Measurements from ENCODE around the gene STK11.
A peak's percentile ranks its signal among the peaks of the same experiment; 100 is the strongest.

Gene STK11

GRCh38 chr19:1266916-1267476, 61.4 kb downstream of the STK11 start:
- Histone ChIP-seq H3K79me2 (ENCODE audit: low read length) (peaks cover 26% of the 10 kb centered on the region), H3K4me2 (ENCODE audit: low read depth, low read length) (peak overlapping the region; percentile 94), H3K9ac (ENCODE audit: low read length) (peak overlapping the region; percentile 53; the same call in 1 of the 2 replicates), H4K20me1 (ENCODE audit: insufficient read depth, low read length) (no peaks in the 10 kb centered on the region), H3F3A (ENCODE audit: insufficient read depth, low read length) (peaks cover 18% of the 10 kb centered on the region), H3K36me3 (replicated peaks; ENCODE audit: insufficient read depth, low read length) (peaks cover 12% of the 10 kb centered on the region), H3K27ac (ENCODE audit: low read length) (no peak overlapping the region), H3K4me1 (ENCODE audit: low read length) (peaks cover 40% of the 10 kb centered on the region), H2AFZ (ENCODE audit: low read length) (peak overlapping the region; percentile 86), H3K9me2 (replicated peaks; ENCODE audit: insufficient read depth, low read length) (no peaks in the 10 kb centered on the region), H3K27me3 (replicated peaks; ENCODE audit: insufficient read depth, low read length) (0 out of 2 replicates have a peak, but pooled peaks cover 4% of the 10 kb centered on the region), H3K4me3 (ENCODE audit: low read length) (peak overlapping the region; percentile 73), H3K9me3 (replicated peaks; ENCODE audit: insufficient read depth, low read length) (no peaks in the 10 kb centered on the region)
- peak; percentile 77 for DNase-seq
- TF ChIP-seq CTCF (IDR thresholded peaks at IDR 0.05; ENCODE audit: low read length) (peak; percentile 97), EZH2 (optimal IDR thresholded peaks at IDR 0.05; ENCODE audit: low read depth, low read length) (no peak), EZH2phosphoT487 (IDR thresholded peaks at IDR 0.05; ENCODE audit: low read length) (no peak)

- no peaks in the 10 kb centered on the region for H4K20me1 ChIP-seq (ENCODE audit: insufficient read depth, low read length)
- peak overlapping the region; percentile 6; the same call in 1 of the 2 replicates for H3K9ac ChIP-seq (ENCODE audit: low read length)
- H3K36me3 ChIP-seq (replicated peaks; ENCODE audit: insufficient read depth, low read length): peaks cover 19% of the 10 kb centered on the region
- H3K27ac ChIP-seq (ENCODE audit: low read length): no peak overlapping the region
- H3K9me3 ChIP-seq (replicated peaks; ENCODE audit: insufficient read depth, low read length): no peaks in the 10 kb centered on the region
- peak overlapping the region; percentile 65; the same call in 1 of the 2 replicates for H2AFZ ChIP-seq (ENCODE audit: low read length)
- peaks cover 25% of the 10 kb centered on the region for H3F3A ChIP-seq (ENCODE audit: insufficient read depth, low read length)
- H3K4me2 ChIP-seq (ENCODE audit: low read depth, low read length): peak overlapping the region; percentile 94
- peak overlapping the region; percentile 73 for H3K4me3 ChIP-seq (ENCODE audit: low read length)
- peaks cover 32% of the 10 kb centered on the region for H3K79me2 ChIP-seq (ENCODE audit: low read length)
- H3K9me2 ChIP-seq (replicated peaks; ENCODE audit: insufficient read depth, low read length): no peaks in the 10 kb centered on the region
- H3K4me1 ChIP-seq (ENCODE audit: low read length): peaks cover 38% of the 10 kb centered on the region
- TF ChIP-seq CTCF (IDR thresholded peaks at IDR 0.05; ENCODE audit: low read length) (no peak), EZH2 (optimal IDR thresholded peaks at IDR 0.05; ENCODE audit: low read depth, low read length) (no peak), EZH2phosphoT487 (IDR thresholded peaks at IDR 0.05; ENCODE audit: low read length) (no peak)
- H3K27me3 ChIP-seq (replicated peaks; ENCODE audit: insufficient read depth, low read length): 0 out of 2 replicates have a peak, but pooled peaks cover 4% of the 10 kb centered on the region
- no peak for DNase-seq
Measured at GRCh38 chr19:1267477-1268225, 62.1 kb downstream of the STK11 start.

GRCh38 chr19:1268226-1269064, 62.9 kb downstream of the STK11 start:
- Histone ChIP-seq H3K9ac (ENCODE audit: low read length) (no peak overlapping the region; the same call in 1 of the 2 replicates), H2AFZ (ENCODE audit: low read length) (0 out of 2 replicates have a peak overlapping the region, but pooled peaks have one; percentile 31), H3K4me2 (ENCODE audit: low read depth, low read length) (peak overlapping the region; percentile 70), H3K27me3 (replicated peaks; ENCODE audit: insufficient read depth, low read length) (0 out of 2 replicates have a peak, but pooled peaks cover 4% of the 10 kb centered on the region), H3K9me2 (replicated peaks; ENCODE audit: insufficient read depth, low read length) (no peaks in the 10 kb centered on the region), H3K27ac (ENCODE audit: low read length) (no peak overlapping the region), H3F3A (ENCODE audit: insufficient read depth, low read length) (peaks cover 33% of the 10 kb centered on the region), H4K20me1 (ENCODE audit: insufficient read depth, low read length) (no peaks in the 10 kb centered on the region), H3K9me3 (replicated peaks; ENCODE audit: insufficient read depth, low read length) (no peaks in the 10 kb centered on the region), H3K4me3 (ENCODE audit: low read length) (0 out of 2 replicates have a peak overlapping the region, but pooled peaks have one; percentile 21), H3K36me3 (replicated peaks; ENCODE audit: insufficient read depth, low read length) (peaks cover 25% of the 10 kb centered on the region), H3K4me1 (ENCODE audit: low read length) (peaks cover 38% of the 10 kb centered on the region), H3K79me2 (ENCODE audit: low read length) (peaks cover 40% of the 10 kb centered on the region)
- no peak for DNase-seq
- TF ChIP-seq CTCF (IDR thresholded peaks at IDR 0.05; ENCODE audit: low read length): no peak
- no peak for TF ChIP-seq EZH2phosphoT487 (IDR thresholded peaks at IDR 0.05; ENCODE audit: low read length)
- TF ChIP-seq EZH2 (optimal IDR thresholded peaks at IDR 0.05; ENCODE audit: low read depth, low read length): no peak

All from MM.1S (cell line).